ENCODE data around the gene HERC5. TPM values are rescaled to one million over a fixed set of nuclear protein-coding genes. Genes with fewer than 3 reads are reported as not detected.
A peak's percentile ranks its signal among the peaks of the same experiment; 100 is the strongest.

The HERC5 gene
- total RNA-seq (2021; ENCODE audit: unreplicated experiment) (7.2 TPM), Bru-seq, nascent RNA (percentile 49 among the genes with signal in this experiment), BruChase-seq, experiment 1, labeled RNA remaining after a 6-hour chase (percentile 51 among the genes with signal in this experiment), BruChase-seq, experiment 2, labeled RNA remaining after a 2-hour chase (percentile 47 among the genes with signal in this experiment)
- 1.9 and 2.4 TPM in 2 replicates for polyA plus RNA-seq (2012)
- long read RNA-seq, transcript HERC5-201 (23 exons, 3,513 nt) = major isoform, 24 of 32 reads
- long read RNA-seq, partial matches to known transcripts = 3 of 32 reads
- long read RNA-seq, other reads (novel, unspliced or antisense) = 5 of 32 reads

- ChIA-PET CTCF (interaction anchor here (0.7 to 2.8 kb wide), 8 partner anchors 10 to 238 kb away, joined by 3 to 18 read pairs (median 5); partner anchors contain the start of genes HERC6 and PPM1K), RAD21 (ENCODE audit: low non-redundant PET in 1 of 2, low total read pairs in 2 of 2, uncharacterized antibody in 2 of 2, unreplicated experiment in 2 of 2) (interaction anchor here (1.1 to 1.2 kb wide), 4 partner anchors 78 to 245 kb away, joined by 3 read pairs; partner anchors contain the start of gene HERC6 (in 1 of the 2)), POLR2A (interaction anchor here (0.9 kb wide), 1 partner anchor 10 kb away, joined by 3 read pairs; no protein-coding TSS in a partner anchor)
- Histone ChIP-seq H3K36me3 (ENCODE audit: control insufficient read depth in 1 of 2, insufficient read depth in 2 of 2, low read length in 2 of 2) (no peaks in the 10 kb centered on the region), H3K27ac (ENCODE audit: low read depth, low read length) (peak within 1 kb of the TSS; percentile 40; the same call in 1 of the 2 replicates), H3K9me3 (ENCODE audit: control insufficient read depth in 1 of 2, insufficient read depth in 1 of 2, low read depth in 1 of 2, low read length in 2 of 2) (no peaks in the 10 kb centered on the region), H3K4me1 (ENCODE audit: control insufficient read depth in 1 of 2, insufficient read depth in 2 of 2, low read length in 2 of 2) (peaks cover 3 to 21% of the 10 kb centered on the region in 2 experiments; a peak in 2 of 4 replicates), H3K4me3 (replicated peaks in 1 of 2; ENCODE audit: low read depth in 1 of 2, low read length in 2 of 2) (peak within 1 kb of the TSS; percentile 50 to 64), H3K9ac (ENCODE audit: low read length) (peak within 1 kb of the TSS; percentile 56), H3K27me3 (ENCODE audit: insufficient read depth, low read length) (no peaks in the 10 kb centered on the region), H3K9me2 (ENCODE audit: insufficient read depth) (no peaks in the 10 kb centered on the region), H2AFZ (ENCODE audit: low read depth, low read length, poor library complexity, severe bottlenecking) (peak within 1 kb of the TSS; percentile 90), H4K20me1 (ENCODE audit: insufficient read depth) (no peaks in the 10 kb centered on the region), H3K4me2 (ENCODE audit: low read length) (peak within 1 kb of the TSS; percentile 97), H3K79me2 (ENCODE audit: insufficient read depth, low read length) (no peaks in the 10 kb centered on the region)
- DNase-seq (ENCODE audit: low read depth, low spot score) (peak; percentile 85), ATAC-seq (peak; percentile 91)
- BruUV-seq (replicated peaks) = no TSS peak
- intact Hi-C loops (cut with micrococcal nuclease) = loop anchor here (2.0 to 5.0 kb wide), 5 partner anchors 58 to 424 kb away; partner anchors contain the start of genes HERC6 and PPM1K
- TF ChIP-seq SRF (IDR thresholded peaks at IDR 0.05; ENCODE audit: low read depth) (no peak), ZBTB33 (IDR thresholded peaks at IDR 0.05; ENCODE audit: extremely low read depth, insufficient replicate concordance, low read length) (no peak), EZH2 (IDR thresholded peaks at IDR 0.05) (no peak), YY1 (IDR thresholded peaks at IDR 0.05; ENCODE audit: extremely low read depth, insufficient replicate concordance, low read depth, low read length) (peak; percentile 64), ATF3 (IDR thresholded peaks at IDR 0.05) (no peak), POLR2AphosphoS5 (IDR thresholded peaks at IDR 0.05; ENCODE audit: low read depth, low read length) (no peak), FOSL1 (IDR thresholded peaks at IDR 0.05; ENCODE audit: low read depth) (no peak), REST (IDR thresholded peaks at IDR 0.05; ENCODE audit: low read depth) (no peak), CTCF (IDR thresholded peaks at IDR 0.05 in 2 of 3, conservative IDR thresholded peaks at IDR 0.05 in 1 of 3; ENCODE audit: borderline replicate concordance in 1 of 3, insufficient read depth in 1 of 3, low read depth in 2 of 3, low read length in 2 of 3) (peak; percentile 60 to 73 (median 65)), SIN3A (IDR thresholded peaks at IDR 0.05; ENCODE audit: low read depth) (peak; percentile 49; the same call in 1 of the 2 replicates), SP1 (IDR thresholded peaks at IDR 0.05; ENCODE audit: low read depth) (peak; percentile 51; the same call in 1 of the 2 replicates), JUND (IDR thresholded peaks at IDR 0.05) (no peak), EZH2phosphoT487 (IDR thresholded peaks at IDR 0.05; ENCODE audit: borderline replicate concordance) (no peak), MAX (IDR thresholded peaks at IDR 0.05) (peak; percentile 96), ZNF274 (IDR thresholded peaks at IDR 0.05; ENCODE audit: low read depth, low read length) (no peak), POLR2A (IDR thresholded peaks at IDR 0.05; ENCODE audit: borderline replicate concordance, extremely low read depth, insufficient read depth, insufficient read length) (no peak)
Observed at GRCh38 chr4:88456670-88457306, at the start of gene HERC5. TSS of gene HERC5 (plus strand) at chr4:88457119. CDS start at chr4:88457270, 151 bp downstream.
